NT2/D1 (cell line): ENCODE results near the gene CFAP43.

ENCODE experiments used
- SUZ12 ChIP-seq: IDR thresholded peaks from 2 replicates; pipeline ENCODE4 v1.6.1; 2011; ENCODE audit not compliant: insufficient read length, insufficient read depth; ENCODE audit errors: extremely low read depth
- ZNF274 ChIP-seq: IDR thresholded peaks from 2 replicates; pipeline ENCODE4 v1.6.1; 2011; ENCODE audit warnings: mild to moderate bottlenecking, low read depth, low read length

GRCh38 chr10:104258209-104258608 lies 26.0 kb upstream of the CFAP43 start:
- TF ChIP-seq ZNF274 (no peak), SUZ12 (no peak)
